ENCODE results near the gene SLC39A3.

The SLC39A3 gene

GRCh38 chr19:2777952-2778683, 38.3 kb upstream of the SLC39A3 start:
- Histone ChIP-seq H3K4me3 (ENCODE audit: low read depth in 1 of 2, low read length in 2 of 2) (no peak overlapping the region), H3K9me3 (ENCODE audit: control insufficient read depth in 1 of 2, low read length in 2 of 2) (no peaks in the 10 kb centered on the region), H3K4me1 (ENCODE audit: control insufficient read depth in 1 of 2, insufficient read depth in 2 of 2, low read length in 2 of 2) (peaks cover 8 to 41% of the 10 kb centered on the region in 2 donors), H3K36me3 (ENCODE audit: control insufficient read depth in 1 of 2, insufficient read depth in 2 of 2, low read length in 2 of 2) (peaks cover 0 to 8% of the 10 kb centered on the region in 2 donors), H3K27ac (ENCODE audit: low read length) (no peak overlapping the region), H3K27me3 (ENCODE audit: low read depth, low read length) (no peaks in the 10 kb centered on the region)

- H3K9me3 ChIP-seq (ENCODE audit: control insufficient read depth in 1 of 2, low read length in 2 of 2) = no peaks in the 10 kb centered on the region
- H3K36me3 ChIP-seq (ENCODE audit: control insufficient read depth in 1 of 2, insufficient read depth in 2 of 2, low read length in 2 of 2) = peaks cover 0 to 8% of the 10 kb centered on the region in 2 donors
- peaks cover 3 to 39% of the 10 kb centered on the region in 2 donors for H3K4me1 ChIP-seq (ENCODE audit: control insufficient read depth in 1 of 2, insufficient read depth in 2 of 2, low read length in 2 of 2)
- peak overlapping the region; percentile 13 to 37 for H3K4me3 ChIP-seq (ENCODE audit: low read depth in 1 of 2, low read length in 2 of 2)
- H3K27ac ChIP-seq (ENCODE audit: low read length) = peak overlapping the region; percentile 82
- no peaks in the 10 kb centered on the region for H3K27me3 ChIP-seq (ENCODE audit: low read depth, low read length)
Measured at GRCh38 chr19:2775556-2776430, 36.0 kb upstream of the SLC39A3 start.

- Histone ChIP-seq H3K4me1 (ENCODE audit: control insufficient read depth in 1 of 2, insufficient read depth in 2 of 2, low read length in 2 of 2) (peaks cover 0 to 39% of the 10 kb centered on the region in 2 donors), H3K4me3 (ENCODE audit: low read depth in 1 of 2, low read length in 2 of 2) (peak overlapping the region in 1 of 2 donors; percentile 37), H3K36me3 (ENCODE audit: control insufficient read depth in 1 of 2, insufficient read depth in 2 of 2, low read length in 2 of 2) (peaks cover 0 to 8% of the 10 kb centered on the region in 2 donors), H3K27me3 (ENCODE audit: low read depth, low read length) (no peaks in the 10 kb centered on the region), H3K9me3 (ENCODE audit: control insufficient read depth in 1 of 2, low read length in 2 of 2) (no peaks in the 10 kb centered on the region), H3K27ac (ENCODE audit: low read length) (peak overlapping the region; percentile 82)
Measured at GRCh38 chr19:2774953-2775555, 35.2 kb upstream of the SLC39A3 start.

GRCh38 chr19:2774083-2774679, 34.4 kb upstream of the SLC39A3 start:
- H3K36me3 ChIP-seq (ENCODE audit: control insufficient read depth in 1 of 2, insufficient read depth in 2 of 2, low read length in 2 of 2) = peaks cover 0 to 8% of the 10 kb centered on the region in 2 donors
- H3K4me1 ChIP-seq (ENCODE audit: control insufficient read depth in 1 of 2, insufficient read depth in 2 of 2, low read length in 2 of 2) = peaks cover 0 to 34% of the 10 kb centered on the region in 2 donors
- no peak overlapping the region for H3K4me3 ChIP-seq (ENCODE audit: low read depth in 1 of 2, low read length in 2 of 2)
- no peak overlapping the region for H3K27ac ChIP-seq (ENCODE audit: low read length)
- no peaks in the 10 kb centered on the region for H3K27me3 ChIP-seq (ENCODE audit: low read depth, low read length)
- H3K9me3 ChIP-seq (ENCODE audit: control insufficient read depth in 1 of 2, low read length in 2 of 2) = no peaks in the 10 kb centered on the region

GRCh38 chr19:2771786-2772674, 32.2 kb upstream of the SLC39A3 start:
- no peak overlapping the region for H3K4me3 ChIP-seq (ENCODE audit: low read depth in 1 of 2, low read length in 2 of 2)
- peak overlapping the region; percentile 39 for H3K27ac ChIP-seq (ENCODE audit: low read length)
- H3K9me3 ChIP-seq (ENCODE audit: control insufficient read depth in 1 of 2, low read length in 2 of 2) = no peaks in the 10 kb centered on the region
- H3K4me1 ChIP-seq (ENCODE audit: control insufficient read depth in 1 of 2, insufficient read depth in 2 of 2, low read length in 2 of 2) = peaks cover 0 to 34% of the 10 kb centered on the region in 2 donors
- no peaks in the 10 kb centered on the region for H3K27me3 ChIP-seq (ENCODE audit: low read depth, low read length)
- H3K36me3 ChIP-seq (ENCODE audit: control insufficient read depth in 1 of 2, insufficient read depth in 2 of 2, low read length in 2 of 2) = peaks cover 0 to 19% of the 10 kb centered on the region in 2 donors

GRCh38 chr19:2770055-2771013, 30.5 kb upstream of the SLC39A3 start:
- Histone ChIP-seq H3K4me3 (ENCODE audit: low read depth in 1 of 2, low read length in 2 of 2) (peak overlapping the region in 1 of 2 donors; percentile 17), H3K4me1 (ENCODE audit: control insufficient read depth in 1 of 2, insufficient read depth in 2 of 2, low read length in 2 of 2) (peaks cover 0 to 34% of the 10 kb centered on the region in 2 donors), H3K27me3 (ENCODE audit: low read depth, low read length) (no peaks in the 10 kb centered on the region), H3K9me3 (ENCODE audit: control insufficient read depth in 1 of 2, low read length in 2 of 2) (no peaks in the 10 kb centered on the region), H3K27ac (ENCODE audit: low read length) (no peak overlapping the region), H3K36me3 (ENCODE audit: control insufficient read depth in 1 of 2, insufficient read depth in 2 of 2, low read length in 2 of 2) (peaks cover under 1 to 35% of the 10 kb centered on the region in 2 donors)

GRCh38 chr19:2769218-2769617, 29.4 kb upstream of the SLC39A3 start:
- Histone ChIP-seq H3K4me1 (ENCODE audit: control insufficient read depth in 1 of 2, insufficient read depth in 2 of 2, low read length in 2 of 2) (peaks cover 0 to 29% of the 10 kb centered on the region in 2 donors), H3K9me3 (ENCODE audit: control insufficient read depth in 1 of 2, low read length in 2 of 2) (no peaks in the 10 kb centered on the region), H3K27ac (ENCODE audit: low read length) (no peak overlapping the region), H3K27me3 (ENCODE audit: low read depth, low read length) (no peaks in the 10 kb centered on the region), H3K36me3 (ENCODE audit: control insufficient read depth in 1 of 2, insufficient read depth in 2 of 2, low read length in 2 of 2) (peaks cover 3 to 37% of the 10 kb centered on the region in 2 donors), H3K4me3 (ENCODE audit: low read depth in 1 of 2, low read length in 2 of 2) (no peak overlapping the region)

GRCh38 chr19:2768365-2769132, 28.7 kb upstream of the SLC39A3 start:
- no peak overlapping the region for H3K27ac ChIP-seq (ENCODE audit: low read length)
- H3K4me3 ChIP-seq (ENCODE audit: low read depth in 1 of 2, low read length in 2 of 2) = no peak overlapping the region
- H3K27me3 ChIP-seq (ENCODE audit: low read depth, low read length) = no peaks in the 10 kb centered on the region
- H3K9me3 ChIP-seq (ENCODE audit: control insufficient read depth in 1 of 2, low read length in 2 of 2) = no peaks in the 10 kb centered on the region
- peaks cover 10 to 41% of the 10 kb centered on the region in 2 donors for H3K36me3 ChIP-seq (ENCODE audit: control insufficient read depth in 1 of 2, insufficient read depth in 2 of 2, low read length in 2 of 2)
- peaks cover 0 to 26% of the 10 kb centered on the region in 2 donors for H3K4me1 ChIP-seq (ENCODE audit: control insufficient read depth in 1 of 2, insufficient read depth in 2 of 2, low read length in 2 of 2)

- Histone ChIP-seq H3K9me3 (ENCODE audit: control insufficient read depth in 1 of 2, low read length in 2 of 2) (no peaks in the 10 kb centered on the region), H3K27ac (ENCODE audit: low read length) (no peak overlapping the region), H3K4me1 (ENCODE audit: control insufficient read depth in 1 of 2, insufficient read depth in 2 of 2, low read length in 2 of 2) (peaks cover 0 to 26% of the 10 kb centered on the region in 2 donors), H3K4me3 (ENCODE audit: low read depth in 1 of 2, low read length in 2 of 2) (no peak overlapping the region), H3K36me3 (ENCODE audit: control insufficient read depth in 1 of 2, insufficient read depth in 2 of 2, low read length in 2 of 2) (peaks cover 17 to 49% of the 10 kb centered on the region in 2 donors), H3K27me3 (ENCODE audit: low read depth, low read length) (no peaks in the 10 kb centered on the region)
Measured at GRCh38 chr19:2767688-2768087, 27.9 kb upstream of the SLC39A3 start.

All from muscle layer of duodenum (tissue), 2 donors.